HCT116 (cell line): ENCODE data around the gene APIP. TPM values are rescaled to one million over a fixed set of nuclear protein-coding genes. Genes with fewer than 3 reads are reported as not detected.

ENCODE experiments used
- ATAC-seq: fragments of 200-7000 bp; cut with Tn5 transposase; 2 replicates; pipeline ENCODE4 v1.9.1; 2020; ENCODE audit warnings: mild to moderate bottlenecking, moderate library complexity
- BruUV-seq: library from RNA; stranded (reverse); fragments of 400-500 nt; replicated peaks from 2 replicates; lab custom pipeline; 2021; lab: Mats Ljungman, UMichigan
- CTCF ChIA-PET: fragments of 300-600 bp; sonication (Branson Sonifier 250); formaldehyde crosslinking; loops from one replicate; lab custom pipeline; 2021; ENCODE audit warnings: antibody characterized with exemption; lab: Charles Lee
- POLR2A ChIA-PET: fragments of 300-600, 350-600 bp; sonication (Branson Sonifier 250); formaldehyde crosslinking; loops from one replicate; lab custom pipeline; 2021; ENCODE audit warnings: antibody characterized with exemption; lab: Charles Lee
- RAD21 ChIA-PET, 2 experiments: fragments of 300-600 bp; sonication (Branson Sonifier 250); formaldehyde crosslinking; loops; one replicate each; lab custom pipeline; 2023; ENCODE audit warnings: low total read pairs in 2 of 2; ENCODE audit not compliant: uncharacterized antibody in 2 of 2, unreplicated experiment in 2 of 2, low non-redundant PET in 1 of 2; lab: Charles Lee
- DNase-seq: peaks from one replicate; pipeline ENCODE4 v3.0.0-alpha.2; 2010; ENCODE audit warnings: low read depth, low spot score
- H2AFZ ChIP-seq: fragments of 200-600 bp; shearing (Covaris generic), sonication (generic); 2 replicates; pipeline ENCODE4 v1.6.1; 2017; ENCODE audit warnings: low read depth, mixed run types, mixed read lengths, antibody characterized with exemption, low read length; ENCODE audit not compliant: poor library complexity, severe bottlenecking
- H3K27ac ChIP-seq: 2 replicates; pipeline ENCODE4 v1.5.1; 2012; ENCODE audit warnings: low read depth, low read length
- H3K27me3 ChIP-seq: fragments of 200-600 bp; sonication (generic); 2 replicates; pipeline ENCODE4 v1.6.1; 2016; ENCODE audit warnings: mixed run types, low read length, mixed read lengths; ENCODE audit not compliant: insufficient read depth
- H3K36me3 ChIP-seq, 2 experiments: fragments of 200-500 bp in 1 of 2; fragments of 200-600 bp in 1 of 2; sonication (Bioruptor generic) in 1 of 2; sonication (generic) in 1 of 2; 2 replicates each; pipeline versions ENCODE4 v1.5.1 to v1.6.1; 2014 to 2016; ENCODE audit warnings: low read length in 2 of 2, inconsistent platforms in 1 of 2, mixed read lengths in 1 of 2, mixed run types in 1 of 2; ENCODE audit not compliant: insufficient read depth in 2 of 2, control insufficient read depth in 1 of 2
- H3K4me1 ChIP-seq, 2 experiments: fragments of 200-600 bp in 1 of 2; sonication (generic) in 1 of 2; 2 replicates each; pipeline versions ENCODE4 v1.5.1 to v1.6.1; 2012 to 2017; ENCODE audit warnings: low read length in 2 of 2, inconsistent platforms in 1 of 2, mild to moderate bottlenecking in 1 of 2, mixed read lengths in 1 of 2, mixed run types in 1 of 2, moderate library complexity in 1 of 2; ENCODE audit not compliant: insufficient read depth in 2 of 2, control insufficient read depth in 1 of 2
- H3K4me2 ChIP-seq: fragments of 200-600 bp; sonication (generic); 2 replicates; pipeline ENCODE4 v1.6.1; 2017; ENCODE audit warnings: mixed run types, low read length, mixed read lengths
- H3K4me3 ChIP-seq, 2 experiments: fragments of 200-600 bp in 1 of 2; sonication (generic) in 1 of 2; replicated peaks in 1 of 2; 2 replicates each; pipeline ENCODE4 v1.5.1; 2011 to 2016; ENCODE audit warnings: low read length in 2 of 2, control low read depth in 1 of 2, low read depth in 1 of 2, mild to moderate bottlenecking in 1 of 2, mixed read lengths in 1 of 2, mixed run types in 1 of 2
- H3K79me2 ChIP-seq: fragments of 200-600 bp; sonication (generic); 2 replicates; pipeline ENCODE4 v1.6.1; 2017; ENCODE audit warnings: mild to moderate bottlenecking, mixed run types, low read length, moderate library complexity, mixed read lengths; ENCODE audit not compliant: insufficient read depth
- H3K9ac ChIP-seq: fragments of 200-600 bp; sonication (generic); 2 replicates; pipeline ENCODE4 v1.6.1; 2016; ENCODE audit warnings: low read length, mixed read lengths
- H3K9me2 ChIP-seq: fragments of 200-600 bp; sonication (generic), shearing (Covaris generic); 2 replicates; pipeline ENCODE4 v1.6.1; 2017; ENCODE audit warnings: mixed run types, mild to moderate bottlenecking, moderate library complexity; ENCODE audit not compliant: insufficient read depth
- H3K9me3 ChIP-seq, 2 experiments: fragments of 200-500 bp in 1 of 2; fragments of 200-600 bp in 1 of 2; sonication (Bioruptor generic) in 1 of 2; sonication (generic) in 1 of 2; 2 replicates each; pipeline ENCODE4 v1.6.1; 2014 to 2017; ENCODE audit warnings: low read length in 2 of 2, mixed read lengths in 2 of 2, inconsistent platforms in 1 of 2, low read depth in 1 of 2, mild to moderate bottlenecking in 1 of 2, mixed run types in 1 of 2, moderate library complexity in 1 of 2; ENCODE audit not compliant: control insufficient read depth in 1 of 2, insufficient read depth in 1 of 2
- H4K20me1 ChIP-seq: fragments of 200-600 bp; sonication (generic), shearing (Covaris generic); 2 replicates; pipeline ENCODE4 v1.6.1; 2017; ENCODE audit warnings: mixed run types, mild to moderate bottlenecking, moderate library complexity; ENCODE audit not compliant: insufficient read depth
- ATF3 ChIP-seq: IDR thresholded peaks from 2 replicates; pipeline ENCODE4 v1.6.1; 2012
- CEBPB ChIP-seq: IDR thresholded peaks from 2 replicates; pipeline ENCODE4 v1.6.1; 2012; ENCODE audit warnings: low read depth
- CTCF ChIP-seq, 3 experiments: fragments of 200-600 bp in 1 of 3; sonication (generic) in 1 of 3; IDR thresholded peaks in 2 of 3; conservative IDR thresholded peaks in 1 of 3; 2 replicates each; pipeline ENCODE4 v1.5.1; 2012 to 2017; ENCODE audit warnings: low read depth in 2 of 3, low read length in 2 of 3, antibody characterized with exemption in 1 of 3, borderline replicate concordance in 1 of 3, control low read depth in 1 of 3, mild to moderate bottlenecking in 1 of 3, mixed read lengths in 1 of 3, mixed run types in 1 of 3, moderate library complexity in 1 of 3; ENCODE audit not compliant: insufficient read depth in 1 of 3
- EZH2 ChIP-seq: fragments of 200-600 bp; sonication (generic); IDR thresholded peaks from 2 replicates; pipeline ENCODE4 v1.6.1; 2017; ENCODE audit warnings: antibody characterized with exemption, mixed run types
- EZH2phosphoT487 ChIP-seq: fragments of 200-600 bp; IDR thresholded peaks from 2 replicates; pipeline ENCODE4 v1.6.1; 2018; ENCODE audit warnings: antibody characterized with exemption, borderline replicate concordance
- FOSL1 ChIP-seq: IDR thresholded peaks from 2 replicates; pipeline ENCODE4 v1.6.1; 2012; ENCODE audit warnings: low read depth
- JUND ChIP-seq: IDR thresholded peaks from 2 replicates; pipeline ENCODE4 v1.6.1; 2012
- MAX ChIP-seq: IDR thresholded peaks from 2 replicates; pipeline ENCODE4 v1.6.1; 2012
- POLR2A ChIP-seq: IDR thresholded peaks from 2 replicates; pipeline ENCODE4 v1.7.0; 2011; ENCODE audit warnings: borderline replicate concordance; ENCODE audit not compliant: insufficient read depth, insufficient read length; ENCODE audit errors: extremely low read depth
- RAD21 ChIP-seq: IDR thresholded peaks from 2 replicates; pipeline ENCODE4 v1.6.1; 2012; ENCODE audit warnings: low read depth, mild to moderate bottlenecking
- REST ChIP-seq: IDR thresholded peaks from 2 replicates; pipeline ENCODE4 v1.6.1; 2012; ENCODE audit warnings: low read depth
- SP1 ChIP-seq: IDR thresholded peaks from 2 replicates; pipeline ENCODE4 v1.6.1; 2012; ENCODE audit warnings: low read depth
- SRF ChIP-seq: IDR thresholded peaks from 2 replicates; pipeline ENCODE4 v1.6.1; 2012; ENCODE audit warnings: low read depth
- TCF7L2 ChIP-seq: IDR thresholded peaks from 2 replicates; pipeline ENCODE4 v1.7.0; 2011; ENCODE audit warnings: borderline replicate concordance, inconsistent platforms; ENCODE audit not compliant: insufficient read depth, insufficient read length; ENCODE audit errors: extremely low read depth
- YY1 ChIP-seq: IDR thresholded peaks from 2 replicates; pipeline ENCODE4 v1.6.1; 2011; ENCODE audit warnings: low read length, low read depth, moderate library complexity, mild to moderate bottlenecking; ENCODE audit not compliant: insufficient replicate concordance; ENCODE audit errors: extremely low read depth
- ZBTB33 ChIP-seq: IDR thresholded peaks from 2 replicates; pipeline ENCODE4 v1.6.1; 2011; ENCODE audit warnings: mild to moderate bottlenecking, low read length, moderate library complexity; ENCODE audit not compliant: insufficient replicate concordance; ENCODE audit errors: extremely low read depth
- intact Hi-C: fragments of 100-400 bp; cut with micrococcal nuclease; formaldehyde crosslinking; loops from 2 replicates; pipeline ENCODE4 v1.10.0; 2022
- total RNA-seq: library from RNA; stranded (reverse); gene quantifications from one replicate; pipeline ENCODE4 v1.2.1, GENCODE V29; 2021; ENCODE audit not compliant: unreplicated experiment

APIP gene
- total RNA-seq, 1 experiment from 2014 or later, result 41.2 TPM

- H3K79me2 ChIP-seq, result peaks cover 40% of the 10 kb centered on the region
- H3K4me1 ChIP-seq, result peaks cover 2 to 11% of the 10 kb centered on the region in 2 experiments; a peak in 3 of 4 replicates
- CTCF ChIA-PET, result interaction anchor here (0.8 kb wide), 1 partner anchor 417 kb away, joined by 3 read pairs; no protein-coding TSS in a partner anchor
- no peaks in the 10 kb centered on the region; a peak in 1 of 4 replicates for H3K36me3 ChIP-seq
- H2AFZ ChIP-seq, result no peak overlapping the region
- H3K9me3 ChIP-seq, result peaks cover 0 to 5% of the 10 kb centered on the region in 2 experiments; a peak in 1 of 4 replicates
- H3K9me2 ChIP-seq, result no peaks in the 10 kb centered on the region
- H3K27ac ChIP-seq, result no peak overlapping the region
- no peaks in the 10 kb centered on the region for H3K27me3 ChIP-seq
- H3K4me2 ChIP-seq, result no peak overlapping the region
- intact Hi-C loops, result no loop called here
- H3K4me3 ChIP-seq, result no peak overlapping the region
- DNase-seq (no peak), ATAC-seq (no peak)
- no TSS peak for BruUV-seq
- no peak overlapping the region for H3K9ac ChIP-seq
- no peaks in the 10 kb centered on the region for H4K20me1 ChIP-seq
- no peak for TF ChIP-seq YY1
- TF ChIP-seq ATF3, result no peak
- TF ChIP-seq EZH2, result no peak
- TF ChIP-seq CEBPB, result no peak
- no peak for TF ChIP-seq RAD21
- no peak for TF ChIP-seq CTCF (IDR thresholded peaks at IDR 0.05 in 2 of 3, conservative IDR thresholded peaks at IDR 0.05 in 1 of 3; ENCODE audit: borderline replicate concordance in 1 of 3, insufficient read depth in 1 of 3, low read depth in 2 of 3, low read length in 2 of 3)
- no peak for TF ChIP-seq MAX
- no peak for TF ChIP-seq EZH2phosphoT487
- TF ChIP-seq REST, result no peak
- TF ChIP-seq TCF7L2, result no peak
- no peak for TF ChIP-seq ZBTB33
- TF ChIP-seq SRF, result no peak
- no peak for TF ChIP-seq POLR2A
- no peak for TF ChIP-seq FOSL1
- TF ChIP-seq SP1, result no peak
- TF ChIP-seq JUND, result no peak
- TF ChIP-seq, all 23 proteins: peak for 0
- ChIA-PET RAD21 (no interaction called here), POLR2A (no interaction called here)
Observed at GRCh38 chr11:34909955-34910354, 6.2 kb downstream of the APIP start.
